GM19467 (cell line): ENCODE data around the gene PDCD4.

Experiments
- ATAC-seq: cut with Tn5 transposase; IDR thresholded peaks from one replicate; pipeline ENCODE4 v1.9.1; 2021; ENCODE audit warnings: mild to moderate bottlenecking, moderate library complexity; ENCODE audit not compliant: unreplicated experiment

The PDCD4 gene

DNA sequence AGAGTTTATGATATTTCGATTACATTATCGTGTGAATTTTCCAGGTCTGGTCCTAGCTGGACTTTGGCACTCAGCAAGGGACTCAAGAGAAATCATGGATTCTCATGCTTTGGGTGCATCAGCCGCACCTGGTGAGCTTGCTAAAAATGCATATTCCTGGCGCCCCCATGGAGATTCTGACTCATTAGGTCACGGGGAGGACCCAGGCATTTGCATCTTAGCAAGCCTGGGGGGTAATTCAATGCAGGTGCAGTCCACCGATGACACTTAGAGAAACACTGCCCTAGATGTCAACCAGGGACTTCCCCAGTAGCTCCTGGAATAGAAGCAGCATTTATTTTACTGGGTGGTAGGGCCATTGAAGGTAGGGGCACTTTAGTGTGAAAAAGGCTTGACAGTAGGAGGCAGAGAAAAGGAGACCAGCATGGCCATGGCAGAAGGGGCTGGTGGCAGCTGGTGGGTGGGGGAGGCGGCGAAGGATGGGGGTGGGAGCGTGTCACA, 29.9 kb upstream of the PDCD4 start:
- ATAC-seq: peak; percentile 64

DNA sequence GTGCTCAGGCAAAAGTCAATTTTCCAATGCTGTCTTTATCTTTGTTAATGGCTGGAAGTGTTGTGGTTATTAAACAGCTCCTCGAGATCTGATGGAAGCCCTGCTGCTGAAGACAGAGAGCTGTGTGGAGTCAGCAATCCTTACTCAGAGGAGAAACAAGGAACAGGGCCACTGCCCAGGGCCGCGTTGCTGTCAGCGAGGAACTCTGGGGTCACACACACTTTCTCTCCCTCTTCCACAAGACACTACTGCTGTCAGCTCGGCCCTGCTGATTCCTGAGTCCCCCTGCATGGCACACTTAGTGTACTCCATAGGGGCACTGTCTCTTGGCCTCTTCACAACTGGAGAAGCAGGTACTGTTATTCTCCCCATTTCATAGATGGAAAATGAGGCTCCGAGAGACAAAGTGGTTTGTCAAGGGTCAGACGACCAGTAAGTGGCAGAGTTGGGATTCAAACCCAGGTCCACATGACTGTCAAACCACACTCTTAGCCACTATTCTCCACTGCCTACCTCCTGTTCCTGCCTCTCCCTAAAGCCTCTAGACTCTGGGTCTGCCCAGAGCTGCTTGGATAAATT, 29.3 kb upstream of the PDCD4 start:
- no peak for ATAC-seq

GRCh38 chr10:110843031-110843430, 28.7 kb upstream of the PDCD4 start:
- peak; percentile 85 for ATAC-seq

DNA sequence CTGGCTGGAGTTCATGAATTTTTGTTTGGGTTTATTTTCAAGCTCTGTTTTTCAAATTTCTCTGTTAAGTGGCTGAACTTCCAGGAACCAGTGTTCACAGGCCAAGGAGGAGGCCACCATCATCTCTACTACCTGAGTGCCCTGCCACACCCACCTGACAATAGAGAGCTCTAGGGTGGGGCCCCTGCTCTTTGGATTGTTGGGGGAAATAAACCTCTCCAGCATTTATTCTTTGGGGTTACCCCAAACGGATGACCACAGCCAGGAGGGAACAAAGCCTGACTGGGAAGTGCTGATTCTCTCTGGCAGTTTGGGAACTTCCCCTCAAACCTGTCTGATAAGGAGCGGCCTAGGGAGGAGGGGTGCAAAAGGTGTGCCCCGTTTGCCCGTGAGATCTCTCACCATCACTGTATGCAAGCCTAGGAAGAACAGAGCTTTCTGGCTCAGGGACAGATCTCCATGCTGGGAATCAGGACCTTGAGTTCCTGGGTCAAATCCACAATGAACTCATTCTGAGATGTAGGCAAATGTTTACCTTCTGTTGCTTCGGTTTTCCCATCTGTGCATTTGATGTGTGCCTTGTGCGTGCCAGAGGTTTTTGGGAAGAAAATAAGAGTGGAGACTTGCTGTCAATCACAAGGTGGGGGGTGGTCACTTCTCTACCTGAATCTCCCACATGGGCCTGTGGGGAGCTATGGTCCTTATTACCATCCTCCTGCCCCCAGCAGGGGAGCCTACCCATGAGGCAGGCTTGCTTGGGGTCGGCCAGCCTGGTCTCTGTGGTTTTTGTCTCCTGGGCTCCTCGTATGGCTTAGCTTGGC, 27.7 kb upstream of the PDCD4 start:
- no peak for ATAC-seq

- ATAC-seq: no peak
These were observed 27.2 kb upstream of the PDCD4 start for GRCh38 chr10:110844617-110844881.

- no peak for ATAC-seq
These were observed 26.5 kb upstream of the PDCD4 start for GRCh38 chr10:110845192-110845755.

GRCh38 chr10:110845756-110846620, 25.7 kb upstream of the PDCD4 start:
- no peak for ATAC-seq

GRCh38 chr10:110847374-110847773, 24.4 kb upstream of the PDCD4 start:
- no peak for ATAC-seq

DNA sequence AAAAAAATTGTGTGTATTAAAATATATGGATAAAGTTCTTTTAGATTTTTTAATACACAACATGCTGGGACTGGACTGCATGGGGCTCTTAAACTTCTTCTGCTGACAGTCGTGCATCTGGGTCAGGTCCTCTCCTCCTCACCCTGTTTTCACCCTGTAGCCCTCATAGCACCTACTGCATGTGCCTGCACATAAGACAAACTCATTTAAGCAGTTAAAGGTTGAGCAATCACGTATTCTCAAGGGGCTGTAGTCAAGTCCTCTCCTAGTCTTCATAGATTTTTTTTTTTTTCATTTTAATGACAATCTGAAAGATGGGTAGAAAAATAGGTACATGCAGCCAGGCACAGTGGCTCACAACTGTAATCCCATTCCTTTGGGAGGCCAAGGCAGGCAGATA, 23.6 kb upstream of the PDCD4 start:
- ATAC-seq: no peak

DNA sequence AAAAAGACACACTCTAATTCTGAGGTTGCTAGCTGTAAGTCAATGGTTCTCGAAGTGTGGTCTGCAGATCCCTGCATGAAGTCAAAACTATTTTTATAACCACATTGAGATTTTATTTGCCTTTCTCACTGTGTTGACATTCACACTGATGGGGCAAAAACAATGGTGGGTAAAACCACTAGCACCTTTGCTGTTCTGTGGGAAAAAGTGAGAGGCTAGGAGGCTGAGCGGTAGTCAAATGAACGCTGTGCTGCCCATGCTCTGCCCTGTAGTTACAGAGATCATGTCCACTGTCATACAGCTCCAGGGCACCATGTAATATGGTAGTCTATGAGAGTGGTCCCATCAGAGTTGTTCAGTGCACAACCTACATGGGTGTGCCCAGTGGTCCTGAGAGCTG, 21.6 kb upstream of the PDCD4 start:
- no peak for ATAC-seq

- no peak for ATAC-seq
These were observed 20.6 kb upstream of the PDCD4 start for GRCh38 chr10:110851020-110851612.

GRCh38 chr10:110852255-110852896, 19.4 kb upstream of the PDCD4 start:
- no peak for ATAC-seq

DNA sequence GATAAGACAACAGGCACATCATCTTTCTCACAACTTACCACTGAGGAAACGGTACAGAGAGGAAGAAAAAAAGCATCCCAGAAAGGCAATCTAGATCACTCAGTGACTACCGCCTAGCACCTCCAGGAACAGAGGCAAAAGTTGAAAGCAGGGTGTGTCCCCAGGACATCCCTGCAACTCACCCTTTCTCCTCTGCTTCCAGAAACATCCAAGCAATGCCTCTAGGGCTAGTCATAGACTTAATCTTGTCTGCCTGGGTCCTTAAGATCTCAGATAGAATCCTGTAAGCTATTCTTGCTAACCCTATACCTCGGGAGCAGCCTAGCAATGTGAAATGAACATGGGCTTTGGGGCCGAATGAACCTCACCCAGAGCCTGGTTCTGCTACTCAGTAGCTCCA, 18.8 kb upstream of the PDCD4 start:
- ATAC-seq: no peak

- no peak for ATAC-seq
These were observed 17.7 kb upstream of the PDCD4 start for GRCh38 chr10:110853921-110854605.

- no peak for ATAC-seq
These were observed 14.2 kb upstream of the PDCD4 start for GRCh38 chr10:110857265-110858171.

- no peak for ATAC-seq
These were observed 13.3 kb upstream of the PDCD4 start for GRCh38 chr10:110858297-110858934.

GRCh38 chr10:110859206-110859972, 12.3 kb upstream of the PDCD4 start:
- no peak for ATAC-seq

DNA sequence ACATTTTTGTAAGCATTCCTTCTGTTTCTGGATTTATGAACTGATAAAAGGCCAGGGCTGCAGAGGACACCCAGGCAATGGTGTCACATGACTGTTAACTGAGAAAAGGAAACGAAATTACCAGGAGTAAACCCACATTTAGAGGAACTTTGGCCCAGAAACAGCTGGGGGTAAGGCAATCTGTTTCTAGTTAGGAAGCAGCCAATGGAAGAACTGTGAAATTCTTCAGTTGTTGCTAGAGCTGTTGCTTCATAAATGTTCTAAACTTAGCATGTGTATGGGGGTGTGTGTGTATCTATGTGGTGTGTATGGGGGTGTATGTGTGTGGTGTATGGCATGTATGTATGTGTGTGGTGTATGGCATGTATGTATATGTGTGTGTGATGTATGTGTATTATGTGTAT, 11.8 kb upstream of the PDCD4 start:
- no peak for ATAC-seq
